ENCODE data around the gene TSHZ2. TPM values are rescaled to one million over a fixed set of nuclear protein-coding genes. Genes with fewer than 3 reads are reported as not detected.

TSHZ2 gene
- total and polyA plus RNA-seq, 9 of the 15 experiments (the other 6 are each of a cell fraction or from before 2014, with no cell fraction given), result 0.03 to 0.20 (median 0.05) TPM; not detected in 4

DNA sequence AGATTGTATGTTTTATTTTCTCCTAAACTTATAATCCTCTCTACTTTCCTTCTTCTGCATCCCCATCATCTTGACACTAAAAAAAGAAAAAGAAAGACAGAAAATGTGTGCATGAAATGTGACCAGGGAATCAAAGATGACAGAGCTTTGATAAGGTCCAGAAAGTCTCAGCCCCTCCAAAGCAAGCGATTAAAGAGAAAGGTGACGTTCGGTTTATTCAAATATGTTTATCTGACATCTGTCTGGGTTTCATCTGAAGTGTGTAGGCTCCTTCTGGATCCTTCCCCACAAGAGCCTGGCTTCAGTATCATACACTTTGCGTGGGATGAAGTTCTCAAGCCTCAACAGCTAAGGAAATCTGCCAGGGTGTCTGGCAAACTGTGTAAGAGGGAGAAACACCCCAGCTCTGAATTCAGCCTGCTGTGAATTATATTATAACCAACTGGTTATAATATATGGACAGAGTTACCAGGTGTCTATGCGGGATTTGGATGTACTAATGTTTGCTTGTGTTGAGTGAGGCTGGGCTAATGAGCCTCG is 358.5 kb downstream of the TSHZ2 start:
- Histone ChIP-seq H3K4me2 (ENCODE audit: insufficient read depth, low read length) (peak overlapping the region; percentile 68), H3K27me3 (ENCODE audit: control insufficient read depth in 2 of 2, insufficient read depth in 2 of 2, low read length in 2 of 2) (no peaks in the 10 kb centered on the region), H4K20me1 (replicated peaks; ENCODE audit: control insufficient read depth, insufficient read depth, low read length) (no peaks in the 10 kb centered on the region), H3K9me3 (replicated peaks; ENCODE audit: control insufficient read depth, insufficient read depth, low read depth, low read length) (no peaks in the 10 kb centered on the region), H3K27ac (ENCODE audit: extremely low read depth, low read depth, low read length) (peak overlapping the region; percentile 82), H3K4me3 (no peak overlapping the region), H3K4me1 (replicated peaks in 1 of 2; ENCODE audit: control insufficient read depth in 2 of 2, insufficient read depth in 2 of 2, low read length in 2 of 2) (peaks cover 13 to 34% of the 10 kb centered on the region in 2 experiments), H2AFZ (ENCODE audit: low read depth, low read length) (peak overlapping the region; percentile 86), H3K36me3 (ENCODE audit: control insufficient read depth, insufficient read depth, low read length) (no peaks in the 10 kb centered on the region), H3K9me1 (ENCODE audit: control insufficient read depth, insufficient read depth, low read length) (peaks cover 4% of the 10 kb centered on the region), H3K79me2 (ENCODE audit: control insufficient read depth, insufficient read depth, low read length) (no peaks in the 10 kb centered on the region), H3K9ac (ENCODE audit: insufficient read depth in 1 of 2, low read depth in 2 of 2, low read length in 2 of 2) (peak overlapping the region in 1 of 2 experiments; percentile 66; a peak in 2 of 4 replicates)
- DNase-seq (ENCODE audit: extremely low read depth in 1 of 4, low spot score in 3 of 4), result peak in 3 of 4 experiments; percentile 27 to 38 (median 37)
- no TSS peak for BruUV-seq (replicated peaks)
- 14% methylated on average over 6 of the region's 6 CpGs for WGBS (ENCODE audit: insufficient coverage, low coverage, missing lambda C conversion rate)
- POLR2A ChIA-PET, result interaction anchor here (0.8 to 1.2 kb wide), 3 partner anchors 8 to 13 kb away, joined by 3 to 4 read pairs (median 4); no protein-coding TSS in a partner anchor
- intact Hi-C loops (cut with micrococcal nuclease), result loop anchor here (2.0 kb wide), 1 partner anchor 28 kb away; no protein-coding TSS in a partner anchor
- FAIRE-seq, result peak; percentile 65
- in situ Hi-C loops (cut with MboI), result no loop called here
- peak; percentile 31 for ATAC-seq
- CTCF ChIA-PET (ENCODE audit: low intra/inter-chr PET ratio), result no interaction called here
- 0 out of 2 replicates have a peak, but pooled peaks have one; percentile 9 for TF ChIP-seq VEZF1 (CRISPR knock-in tag; IDR thresholded peaks at IDR 0.05)
- no peak for TF ChIP-seq ZNF780A (CRISPR knock-in tag; IDR thresholded peaks at IDR 0.05)
- TF ChIP-seq PKNOX1 (IDR thresholded peaks at IDR 0.05), result peak; percentile 15; the same call in 1 of the 2 replicates
- TF ChIP-seq HIVEP1 (CRISPR knock-in tag; IDR thresholded peaks at IDR 0.05), result no peak
- no peak for TF ChIP-seq MTA3 (IDR thresholded peaks at IDR 0.05; ENCODE audit: borderline replicate concordance)
- TF ChIP-seq POLR2B (IDR thresholded peaks at IDR 0.05; ENCODE audit: low read depth, partially characterized antibody), result no peak
- TF ChIP-seq, protein P1, sequence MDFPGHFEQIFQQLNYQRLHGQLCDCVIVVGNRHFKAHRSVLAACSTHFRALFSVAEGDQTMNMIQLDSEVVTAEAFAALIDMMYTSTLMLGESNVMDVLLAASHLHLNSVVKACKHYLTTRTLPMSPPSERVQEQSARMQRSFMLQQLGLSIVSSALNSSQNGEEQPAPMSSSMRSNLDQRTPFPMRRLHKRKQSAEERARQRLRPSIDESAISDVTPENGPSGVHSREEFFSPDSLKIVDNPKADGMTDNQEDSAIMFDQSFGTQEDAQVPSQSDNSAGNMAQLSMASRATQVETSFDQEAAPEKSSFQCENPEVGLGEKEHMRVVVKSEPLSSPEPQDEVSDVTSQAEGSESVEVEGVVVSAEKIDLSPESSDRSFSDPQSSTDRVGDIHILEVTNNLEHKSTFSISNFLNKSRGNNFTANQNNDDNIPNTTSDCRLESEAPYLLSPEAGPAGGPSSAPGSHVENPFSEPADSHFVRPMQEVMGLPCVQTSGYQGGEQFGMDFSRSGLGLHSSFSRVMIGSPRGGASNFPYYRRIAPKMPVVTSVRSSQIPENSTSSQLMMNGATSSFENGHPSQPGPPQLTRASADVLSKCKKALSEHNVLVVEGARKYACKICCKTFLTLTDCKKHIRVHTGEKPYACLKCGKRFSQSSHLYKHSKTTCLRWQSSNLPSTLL (IDR thresholded peaks at IDR 0.05), result no peak
- no peak for TF ChIP-seq BCLAF1 (IDR thresholded peaks at IDR 0.05; ENCODE audit: borderline replicate concordance in 1 of 2, control insufficient read depth in 1 of 2, low read depth in 2 of 2, low read length in 1 of 2)
- no peak for TF ChIP-seq ZHX1 (conservative IDR thresholded peaks at IDR 0.05; ENCODE audit: low read length)
- no peak for TF ChIP-seq ARNT (IDR thresholded peaks at IDR 0.05)
